Motor neuron (in vitro differentiated cells): ENCODE measurements around the gene RANGRF. TPM values are rescaled to one million over a fixed set of nuclear protein-coding genes. Genes with fewer than 3 reads are reported as not detected.

Source experiments
- ATAC-seq, 8 experiments: fragments of 200-7000 bp; cut with Tn5 transposase; replicated peaks in 6 of 8; 2 replicates each; pipeline ENCODE4 v1.8.0; 2021; ENCODE audit warnings: mild to moderate bottlenecking in 8 of 8, moderate library complexity in 8 of 8
- H3K27ac ChIP-seq, 2 donors: fragments of 250-450 bp; sonication (Bioruptor Pico); 2 replicates each; pipeline ENCODE4 v1.9.0; 2021; ENCODE audit warnings: antibody characterized with exemption in 2 of 2, mild to moderate bottlenecking in 2 of 2, moderate library complexity in 1 of 2
- H3K4me1 ChIP-seq, 2 donors: fragments of 250-450 bp; sonication (Bioruptor Pico); replicated peaks in 1 of 2; 2 replicates each; pipeline ENCODE4 v1.6.1; 2021; ENCODE audit warnings: antibody characterized with exemption in 2 of 2, mild to moderate bottlenecking in 2 of 2, moderate library complexity in 1 of 2
- H3K4me3 ChIP-seq, 5 donors: fragments of 250-450 bp; sonication (Bioruptor Pico); 2 replicates each; pipeline ENCODE4 v1.9.0; 2021; ENCODE audit warnings: antibody characterized with exemption in 5 of 5, mild to moderate bottlenecking in 5 of 5, moderate library complexity in 4 of 5
- WGBS, 10 experiments: fragments of 450-650 bp; shearing (Covaris generic); methylation state at CpG; one replicate each; pipeline ENCODE4 v1.0.0; 2022; 5-methylcytosine and 5-hydroxymethylcytosine counted together
- in situ Hi-C, 9 experiments: fragments of 400-800 bp; cut with MboI; loops; one replicate each; pipeline ENCODE4 v1.15.0; 2021; ENCODE audit warnings: low sequenced_read_pairs in 9 of 9, low pct_unique_long_range_greater_than_20kb in 2 of 9; ENCODE audit not compliant: unreplicated experiment in 9 of 9
- total RNA-seq, 8 experiments: library from RNA; unstranded; fragments of 300-600 nt; gene quantifications; 2 replicates each; pipeline versions ENCODE4 v1.2.3 to v1.2.4, GENCODE V29; 2022

Gene RANGRF
- total RNA-seq, 8 experiments from 2014 or later, result 17.0 to 26.9 (median 23.1) TPM

GRCh38 chr17:8283356-8283755, 5.1 kb upstream of the RANGRF start:
- Histone ChIP-seq H3K4me3 (no peak overlapping the region), H3K4me1 (peaks cover 0 to 4% of the 10 kb centered on the region in 2 donors), H3K27ac (no peak overlapping the region)
- WGBS, 10 experiments, result 40 to 98% (median 79%) methylated on average over 1 to 4 of the region's 4 CpGs; no CpG with 5 or more reads in 1 of the 10 experiments
- in situ Hi-C loops, result no loop called here
- no peak for ATAC-seq

GRCh38 chr17:8284126-8284525, 4.3 kb upstream of the RANGRF start:
- Histone ChIP-seq H3K4me1 (peaks cover 0 to 4% of the 10 kb centered on the region in 2 donors), H3K27ac (no peak overlapping the region), H3K4me3 (no peak overlapping the region)
- ATAC-seq, result no peak
- in situ Hi-C loops, result no loop called here
- WGBS, 10 experiments, result 95 to 100% (median 100%) methylated on average over 1 to 4 of the region's 4 CpGs; no CpG with 5 or more reads in 3 of the 10 experiments

- no peak for ATAC-seq
- no peak overlapping the region for H3K4me3 ChIP-seq
- in situ Hi-C loops, result no loop called here
- WGBS, 10 experiments, result 63 to 100% (median 80%) methylated on average over 1 to 8 of the region's 10 CpGs; no CpG with 5 or more reads in 2 of the 10 experiments
- no peak overlapping the region for H3K27ac ChIP-seq
- peaks cover 5 to 10% of the 10 kb centered on the region in 2 donors for H3K4me1 ChIP-seq
Measured at GRCh38 chr17:8285270-8286181, 2.9 kb upstream of the RANGRF start.

GRCh38 chr17:8287651-8288335, 677 bp upstream of the RANGRF start:
- Histone ChIP-seq H3K27ac (no peak overlapping the region), H3K4me1 (peaks cover 5 to 10% of the 10 kb centered on the region in 2 donors), H3K4me3 (peak overlapping the region; percentile 56 to 96 (median 66))
- ATAC-seq, result no peak
- in situ Hi-C loops, result no loop called here
- WGBS, 10 experiments, result 17 to 100% (median 46%) methylated on average over 1 to 8 of the region's 19 CpGs; no CpG with 5 or more reads in 3 of the 10 experiments

- ATAC-seq, result no peak
- WGBS, 10 experiments, result 0% methylated on average over 2 to 8 of the region's 17 CpGs; no CpG with 5 or more reads in 8 of the 10 experiments
- in situ Hi-C loops, result no loop called here
Measured at GRCh38 chr17:8289103-8289397, 580 bp downstream of the RANGRF start.

GRCh38 chr17:8290043-8290442, 1.6 kb downstream of the RANGRF start:
- no peak for ATAC-seq
- in situ Hi-C loops, result no loop called here
- 0 to 80% (median 40%) methylated on average over 1 to 3 of the region's 3 CpGs; no CpG with 5 or more reads in 3 of the 10 experiments for WGBS, 10 experiments
- H3K4me1 ChIP-seq, result peaks cover 11 to 15% of the 10 kb centered on the region in 2 donors
- H3K27ac ChIP-seq, result no peak overlapping the region
- H3K4me3 ChIP-seq, result no peak overlapping the region

More at GRCh38 chr17:8289103-8289397, 580 bp downstream of the RANGRF start:
- H3K4me1 ChIP-seq, result peaks cover 5 to 10% of the 10 kb centered on the region in 2 donors
- H3K27ac ChIP-seq, result no peak overlapping the region
- H3K4me3 ChIP-seq, result peak overlapping the region; percentile 56 to 96 (median 66)

- no peak for ATAC-seq
- no peak overlapping the region for H3K4me3 ChIP-seq
- H3K4me1 ChIP-seq, result peaks cover 11 to 14% of the 10 kb centered on the region in 2 donors
- in situ Hi-C loops, result no loop called here
- 80 to 100% (median 90%) methylated on average over 1 to 4 of the region's 5 CpGs; no CpG with 5 or more reads in 1 of the 10 experiments for WGBS, 10 experiments
- H3K27ac ChIP-seq, result no peak overlapping the region
Measured at GRCh38 chr17:8292639-8293395, 4.3 kb downstream of the RANGRF start.

- in situ Hi-C loops, result no loop called here
- H3K4me3 ChIP-seq, result no peak overlapping the region
- WGBS, 10 experiments, result 96 to 100% methylated on average over 2 to 4 of the region's 9 CpGs; no CpG with 5 or more reads in 8 of the 10 experiments
- H3K4me1 ChIP-seq, result peaks cover 10% of the 10 kb centered on the region in 2 donors
- H3K27ac ChIP-seq, result no peak overlapping the region
- ATAC-seq, result no peak
Measured at GRCh38 chr17:8294361-8294760, 5.9 kb downstream of the RANGRF start.

- Histone ChIP-seq H3K27ac (peak overlapping the region; percentile 46 to 56), H3K4me1 (peaks cover 5% of the 10 kb centered on the region in 2 donors), H3K4me3 (peak overlapping the region; percentile 47 to 75 (median 56))
- WGBS, 10 experiments, result 3 to 57% (median 27%) methylated on average over 1 to 13 of the region's 15 CpGs; no CpG with 5 or more reads in 1 of the 10 experiments
- ATAC-seq, result peak; percentile 9 to 34 (median 21)
- in situ Hi-C loops, result no loop called here
Measured at GRCh38 chr17:8294814-8295316, 6.4 kb downstream of the RANGRF start.

- H3K4me1 ChIP-seq, result peaks cover 0 to 3% of the 10 kb centered on the region in 2 donors
- H3K27ac ChIP-seq, result no peak overlapping the region
- ATAC-seq, result peak in 5 of 8 experiments; percentile 4 to 26 (median 14)
- H3K4me3 ChIP-seq, result peak overlapping the region in 1 of 5 donors; percentile 11
- 50 to 76% (median 66%) methylated on average over 2 to 3 of the region's 3 CpGs for WGBS, 10 experiments
- in situ Hi-C loops, result no loop called here
Measured at GRCh38 chr17:8300226-8300625, 11.8 kb downstream of the RANGRF start.

GRCh38 chr17:8300627-8301242, 12.3 kb downstream of the RANGRF start:
- H3K4me1 ChIP-seq, result peaks cover 0 to 3% of the 10 kb centered on the region in 2 donors
- WGBS, 10 experiments, result 0 to 80% (median 5%) methylated on average over 1 to 7 of the region's 8 CpGs; no CpG with 5 or more reads in 1 of the 10 experiments
- in situ Hi-C loops, result no loop called here
- ATAC-seq, result peak; percentile 88 to 99 (median 96)
- H3K27ac ChIP-seq, result no peak overlapping the region
- peak overlapping the region in 1 of 5 donors; percentile 11 for H3K4me3 ChIP-seq

GRCh38 chr17:8310601-8311123, 22.2 kb downstream of the RANGRF start:
- H3K27ac ChIP-seq, result no peak overlapping the region
- WGBS, 10 experiments, result 0 to 100% (median 59%) methylated on average over 1 to 3 of the region's 10 CpGs; no CpG with 5 or more reads in 7 of the 10 experiments
- in situ Hi-C loops, result no loop called here
- no peak for ATAC-seq
- H3K4me3 ChIP-seq, result no peak overlapping the region
- H3K4me1 ChIP-seq, result peaks cover 6 to 9% of the 10 kb centered on the region in 2 donors
